Kidney (tissue), 14 donors: ENCODE data around the gene ITIH1. TPM values are rescaled to one million over a fixed set of nuclear protein-coding genes. Genes with fewer than 3 reads are reported as not detected.

ENCODE experiments used
- DNase-seq, 5 donors: peaks; one replicate each; pipeline ENCODE4 v3.0.0-alpha.2; 2013 to 2020
- FAIRE-seq: peaks from 2 replicates; lab custom pipeline; 2012; peaks lifted over from hg19 to GRCh38; lab: Jason Lieb, UNC
- H3K27ac ChIP-seq, 2 donors: one replicate each; pipeline ENCODE4 v1.7.0; 2013; ENCODE audit warnings: low read depth in 2 of 2, low read length in 2 of 2, inconsistent platforms in 1 of 2
- H3K27me3 ChIP-seq: one replicate; pipeline ENCODE4 v1.7.1; 2013; ENCODE audit warnings: low read length, inconsistent platforms; ENCODE audit not compliant: control insufficient read depth, insufficient read depth
- H3K36me3 ChIP-seq, 3 donors: one replicate each; pipeline versions ENCODE4 v1.7.0 to v1.7.1; 2013; ENCODE audit warnings: low read length in 3 of 3, control low read depth in 1 of 3, inconsistent platforms in 1 of 3; ENCODE audit not compliant: insufficient read depth in 3 of 3, control insufficient read depth in 2 of 3
- H3K4me1 ChIP-seq, 3 donors: one replicate each; pipeline versions ENCODE4 v1.7.0 to v1.7.1; 2013; ENCODE audit warnings: low read length in 3 of 3, inconsistent platforms in 1 of 3, low read depth in 1 of 3; ENCODE audit not compliant: control insufficient read depth in 2 of 3, insufficient read depth in 2 of 3
- H3K4me3 ChIP-seq, 3 donors: one replicate each; pipeline versions ENCODE4 v1.7.0 to v1.8.1; 2013; ENCODE audit warnings: low read length in 3 of 3, control low read depth in 1 of 3, inconsistent platforms in 1 of 3
- H3K9ac ChIP-seq, 3 donors: one replicate each; pipeline versions ENCODE4 v1.7.0 to v1.7.1; 2013; ENCODE audit warnings: low read length in 3 of 3, control low read depth in 1 of 3, inconsistent platforms in 1 of 3
- H3K9me3 ChIP-seq, 3 donors: one replicate each; pipeline versions ENCODE4 v1.7.0 to v1.7.1; 2013; ENCODE audit warnings: low read length in 3 of 3, control low read depth in 1 of 3, inconsistent platforms in 1 of 3; ENCODE audit not compliant: control insufficient read depth in 2 of 3, insufficient read depth in 1 of 3
- CTCF ChIP-seq: IDR thresholded peaks from 3 replicates; pipeline ENCODE4 v1.5.1; 2012; ENCODE audit warnings: mild to moderate bottlenecking, moderate library complexity, borderline replicate concordance; ENCODE audit not compliant: insufficient read depth; ENCODE audit errors: extremely low read depth
- intact Hi-C: fragments of 100-400 bp; cut with DNase I; formaldehyde crosslinking; loops from one replicate; pipeline ENCODE4 v1.11.1; 2022
- polyA plus RNA-seq: library from polyadenylated mRNA; stranded (reverse); fragments of 350-450 nt; fragmentation: Illumina TruSeq; extraction: RNeasy Lipid Tissue Mini Kit (QIAGEN cat#74804); gene quantifications from one replicate; pipeline ENCODE4 v1.2.3, GENCODE V29; 2014; ENCODE audit warnings: low read depth, low replicate concordance; ENCODE audit not compliant: insufficient read depth
- total RNA-seq: library from RNA; stranded (reverse); fragmentation: NEBNext Ultra II Directional; extraction: Animal tissue kit (Norgen Biotek cat#: 25700); gene quantifications from one replicate; pipeline ENCODE4 v1.2.1, GENCODE V29; 2021
- donor health status: control.
- donor health status: control.
- donor health status: control.
- donor health status: control.
- donor health status: control.
- donor health status: DM: yes; HTN: yes; CAD: no.
- donor health status: Normal renal cell carcinoma (clear cell type).

Gene ITIH1
- total and polyA plus RNA-seq, 2 donors from 2014 or later, result 0.22 TPM; not detected in 1

- DNase-seq (peak in 1 of 5 donors; percentile 51), FAIRE-seq (no peak)
- Histone ChIP-seq H3K9ac (no peak overlapping the region), H3K27ac (no peak overlapping the region), H3K4me1 (no peaks in the 10 kb centered on the region), H3K9me3 (no peaks in the 10 kb centered on the region), H3K36me3 (no peaks in the 10 kb centered on the region), H3K27me3 (no peaks in the 10 kb centered on the region), H3K4me3 (no peak overlapping the region)
- intact Hi-C loops, result no loop called here
- TF ChIP-seq CTCF, result no peak
Measured at GRCh38 chr3:52784931-52785590, 7.7 kb downstream of the ITIH1 start.

- no peak for FAIRE-seq
- no peak overlapping the region for H3K27ac ChIP-seq
Measured at GRCh38 chr3:52786330-52787215, 9.2 kb downstream of the ITIH1 start.

GRCh38 chr3:52787246-52787645 lies 9.8 kb downstream of the ITIH1 start:
- Histone ChIP-seq H3K27me3 (no peaks in the 10 kb centered on the region), H3K27ac (no peak overlapping the region), H3K4me3 (no peak overlapping the region), H3K36me3 (no peaks in the 10 kb centered on the region), H3K9me3 (no peaks in the 10 kb centered on the region), H3K9ac (no peak overlapping the region), H3K4me1 (no peaks in the 10 kb centered on the region)
- TF ChIP-seq CTCF, result no peak
- intact Hi-C loops, result no loop called here
- DNase-seq (peak in 1 of 5 donors; percentile 43), FAIRE-seq (no peak)

More at GRCh38 chr3:52786330-52787215, 9.2 kb downstream of the ITIH1 start:
- no peak overlapping the region for H3K4me3 ChIP-seq
- no peaks in the 10 kb centered on the region for H3K4me1 ChIP-seq
- no peak for TF ChIP-seq CTCF
- no peak overlapping the region for H3K9ac ChIP-seq
- peak in 1 of 5 donors; percentile 49 for DNase-seq
- no peaks in the 10 kb centered on the region for H3K27me3 ChIP-seq
- H3K36me3 ChIP-seq, result no peaks in the 10 kb centered on the region
- intact Hi-C loops, result no loop called here
- no peaks in the 10 kb centered on the region for H3K9me3 ChIP-seq
